DMS153 (cell line): ENCODE data around the gene PGAM2.

Source experiments
- DNase-seq: peaks from one replicate; lab custom pipeline; 2025; lab: John Stamatoyannopoulos, UW

Gene PGAM2

DNA sequence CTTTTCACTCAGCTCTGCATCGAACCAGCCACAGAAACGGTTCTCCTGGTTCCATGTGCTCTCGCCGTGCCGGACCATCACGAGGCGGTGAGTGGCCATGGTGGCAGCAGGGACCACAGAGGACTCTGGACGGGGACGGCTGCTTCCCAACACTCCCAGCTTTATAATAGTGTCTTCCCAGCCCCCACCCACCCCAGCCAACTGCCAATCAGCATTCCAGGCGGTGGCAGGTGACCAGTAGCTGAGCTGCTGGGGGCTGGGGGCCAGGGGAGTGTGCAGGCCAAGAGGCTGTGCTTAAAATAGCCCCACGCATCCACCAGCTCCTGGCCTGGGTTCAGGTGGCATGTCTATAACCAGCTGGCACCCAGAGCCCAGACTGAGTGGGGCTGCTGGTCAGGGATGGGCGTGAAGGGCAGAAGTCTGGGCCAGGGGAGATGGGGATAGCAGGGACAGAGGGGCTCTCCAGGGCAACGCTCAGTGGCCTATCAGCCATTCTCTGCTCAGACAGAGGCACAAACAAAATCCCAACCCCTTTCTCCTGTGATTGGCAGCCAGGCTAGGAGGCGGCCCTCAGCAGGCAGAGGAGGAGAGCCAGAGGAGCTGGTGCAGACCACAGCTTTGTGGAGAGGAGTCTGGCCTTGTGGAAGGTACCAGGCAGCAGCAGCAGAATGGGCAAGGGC lies at the start of gene PGAM2:
Gene PGAM2 (minus strand): TSS at position 137 of the 680 bp plus-strand sequence. CDS start 38 bp downstream, at position 99.
- DNase-seq = no peak

DNA sequence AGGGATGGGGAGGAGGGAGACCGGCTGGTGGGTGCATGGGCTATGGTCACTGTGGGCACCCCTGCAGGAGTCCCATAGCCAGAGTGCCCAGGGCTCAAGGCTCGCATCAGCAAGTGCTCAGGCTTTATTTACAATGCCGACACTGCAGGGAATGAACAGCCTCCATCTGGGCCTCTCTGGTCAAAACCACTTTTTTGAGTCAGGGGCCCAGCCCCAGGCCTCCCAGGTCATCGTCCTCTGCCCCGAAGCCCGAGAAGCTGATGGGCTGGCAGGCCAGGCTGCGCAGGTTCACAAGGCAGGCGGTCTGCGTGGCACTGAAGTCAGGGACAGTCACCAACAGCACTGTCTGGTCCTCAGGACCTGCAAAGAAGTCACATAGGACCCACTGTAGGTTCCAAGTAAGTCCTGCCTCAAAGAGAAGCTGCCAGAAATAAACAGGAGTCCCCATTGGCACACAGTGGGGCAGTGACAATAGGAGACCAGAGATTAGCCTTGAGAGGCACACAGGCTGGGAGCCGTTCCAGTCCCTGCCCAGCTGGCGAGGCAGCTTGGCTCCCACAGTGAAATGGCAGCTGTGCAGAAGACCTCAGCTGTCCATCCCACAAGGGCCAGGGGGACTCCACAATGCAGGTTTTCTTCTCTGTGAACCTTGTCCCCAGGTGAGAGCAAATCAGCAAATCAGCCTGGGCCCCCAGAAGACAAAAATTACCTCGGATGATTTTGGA lies 49.4 kb upstream of the PGAM2 start:
- DNase-seq = no peak

DNA sequence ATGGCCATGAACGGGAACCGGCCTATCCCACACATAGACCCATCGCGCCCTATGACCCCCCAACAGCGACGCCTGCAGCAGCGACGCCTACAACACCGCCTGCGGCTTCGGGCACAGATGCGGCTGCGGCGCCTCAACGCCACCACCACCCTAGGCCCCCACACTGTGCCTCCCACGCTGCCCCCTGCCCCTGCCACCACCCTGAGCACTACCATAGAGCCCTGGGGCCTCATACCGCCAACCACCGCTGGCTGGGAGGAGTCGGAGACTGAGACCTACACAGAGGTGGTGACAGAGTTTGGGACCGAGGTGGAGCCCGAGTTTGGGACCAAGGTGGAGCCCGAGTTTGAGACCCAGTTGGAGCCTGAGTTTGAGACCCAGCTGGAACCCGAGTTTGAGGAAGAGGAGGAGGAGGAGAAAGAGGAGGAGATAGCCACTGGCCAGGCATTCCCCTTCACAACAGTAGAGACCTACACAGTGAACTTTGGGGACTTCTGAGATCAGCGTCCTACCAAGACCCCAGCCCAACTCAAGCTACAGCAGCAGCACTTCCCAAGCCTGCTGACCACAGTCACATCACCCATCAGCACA lies 48.5 kb upstream of the PGAM2 start:
- no peak for DNase-seq

DNA sequence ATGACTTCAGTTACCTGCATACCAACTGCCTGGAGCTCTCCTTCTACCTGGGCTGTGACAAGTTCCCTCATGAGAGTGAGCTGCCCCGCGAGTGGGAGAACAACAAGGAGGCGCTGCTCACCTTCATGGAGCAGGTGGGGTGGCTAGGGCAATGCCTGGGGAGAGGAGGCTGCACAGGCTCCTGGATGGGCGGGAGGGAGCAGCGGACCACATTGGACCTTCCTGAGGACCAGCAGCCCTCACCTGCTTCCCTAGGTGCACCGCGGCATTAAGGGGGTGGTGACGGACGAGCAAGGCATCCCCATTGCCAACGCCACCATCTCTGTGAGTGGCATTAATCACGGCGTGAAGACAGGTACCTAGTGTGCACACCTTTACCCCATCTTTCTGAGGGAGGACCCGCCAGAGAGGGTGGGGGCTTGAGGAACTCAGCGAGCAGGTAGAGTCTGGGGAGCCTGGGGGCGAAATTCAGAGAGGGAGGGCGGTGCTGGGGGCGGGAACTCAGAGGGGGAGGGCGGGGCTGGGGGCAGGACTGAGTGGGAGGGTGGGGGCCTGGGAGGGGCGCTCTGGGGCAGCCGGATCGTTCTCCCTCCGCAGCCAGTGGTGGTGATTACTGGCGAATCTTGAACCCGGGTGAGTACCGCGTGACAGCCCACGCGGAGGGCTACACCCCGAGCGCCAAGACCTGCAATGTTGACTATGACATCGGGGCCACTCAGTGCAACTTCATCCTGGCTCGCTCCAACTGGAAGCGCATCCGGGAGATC lies 47.8 kb upstream of the PGAM2 start:
- peak; percentile 54 for DNase-seq

DNA sequence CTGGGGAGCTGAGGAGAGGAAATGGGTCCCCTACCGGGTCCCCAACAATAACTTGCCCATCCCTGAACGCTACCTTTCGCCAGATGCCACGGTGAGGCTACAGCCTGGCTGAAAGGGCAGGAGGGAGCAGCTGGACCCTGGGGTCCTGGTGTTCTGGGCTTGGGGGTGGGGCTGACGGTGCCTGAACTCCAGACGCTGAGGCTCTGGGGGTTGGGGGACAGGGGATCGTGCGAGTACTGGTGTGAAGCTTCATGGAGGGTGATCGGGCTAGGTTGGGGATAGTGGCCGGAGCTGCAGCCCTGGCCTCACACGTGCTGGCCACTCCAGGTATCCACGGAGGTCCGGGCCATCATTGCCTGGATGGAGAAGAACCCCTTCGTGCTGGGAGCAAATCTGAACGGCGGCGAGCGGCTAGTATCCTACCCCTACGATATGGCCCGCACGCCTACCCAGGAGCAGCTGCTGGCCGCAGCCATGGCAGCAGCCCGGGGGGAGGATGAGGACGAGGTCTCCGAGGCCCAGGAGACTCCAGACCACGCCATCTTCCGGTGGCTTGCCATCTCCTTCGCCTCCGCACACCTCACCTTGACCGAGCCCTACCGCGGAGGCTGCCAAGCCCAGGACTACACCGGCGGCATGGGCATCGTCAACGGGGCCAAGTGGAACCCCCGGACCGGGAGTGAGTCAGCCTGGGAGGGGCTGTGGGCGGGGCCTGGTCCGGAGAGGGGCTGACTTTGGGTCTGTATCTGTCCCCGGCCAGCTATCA lies 47.0 kb upstream of the PGAM2 start:
- peak; percentile 54 for DNase-seq

DNA sequence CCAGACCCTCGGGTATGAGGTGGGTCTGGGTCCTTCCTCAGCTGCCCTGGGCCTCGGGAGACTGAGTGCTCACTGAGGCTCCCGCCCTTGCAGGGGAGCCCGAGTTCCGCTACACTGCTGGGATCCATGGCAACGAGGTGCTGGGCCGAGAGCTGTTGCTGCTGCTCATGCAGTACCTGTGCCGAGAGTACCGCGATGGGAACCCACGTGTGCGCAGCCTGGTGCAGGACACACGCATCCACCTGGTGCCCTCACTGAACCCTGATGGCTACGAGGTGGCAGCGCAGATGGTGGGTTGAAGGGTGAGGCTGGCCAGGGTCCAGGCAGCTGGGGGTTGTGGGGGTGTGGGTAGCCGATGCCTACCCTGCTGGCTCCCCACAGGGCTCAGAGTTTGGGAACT lies 46.4 kb upstream of the PGAM2 start:
- no peak for DNase-seq

DNA sequence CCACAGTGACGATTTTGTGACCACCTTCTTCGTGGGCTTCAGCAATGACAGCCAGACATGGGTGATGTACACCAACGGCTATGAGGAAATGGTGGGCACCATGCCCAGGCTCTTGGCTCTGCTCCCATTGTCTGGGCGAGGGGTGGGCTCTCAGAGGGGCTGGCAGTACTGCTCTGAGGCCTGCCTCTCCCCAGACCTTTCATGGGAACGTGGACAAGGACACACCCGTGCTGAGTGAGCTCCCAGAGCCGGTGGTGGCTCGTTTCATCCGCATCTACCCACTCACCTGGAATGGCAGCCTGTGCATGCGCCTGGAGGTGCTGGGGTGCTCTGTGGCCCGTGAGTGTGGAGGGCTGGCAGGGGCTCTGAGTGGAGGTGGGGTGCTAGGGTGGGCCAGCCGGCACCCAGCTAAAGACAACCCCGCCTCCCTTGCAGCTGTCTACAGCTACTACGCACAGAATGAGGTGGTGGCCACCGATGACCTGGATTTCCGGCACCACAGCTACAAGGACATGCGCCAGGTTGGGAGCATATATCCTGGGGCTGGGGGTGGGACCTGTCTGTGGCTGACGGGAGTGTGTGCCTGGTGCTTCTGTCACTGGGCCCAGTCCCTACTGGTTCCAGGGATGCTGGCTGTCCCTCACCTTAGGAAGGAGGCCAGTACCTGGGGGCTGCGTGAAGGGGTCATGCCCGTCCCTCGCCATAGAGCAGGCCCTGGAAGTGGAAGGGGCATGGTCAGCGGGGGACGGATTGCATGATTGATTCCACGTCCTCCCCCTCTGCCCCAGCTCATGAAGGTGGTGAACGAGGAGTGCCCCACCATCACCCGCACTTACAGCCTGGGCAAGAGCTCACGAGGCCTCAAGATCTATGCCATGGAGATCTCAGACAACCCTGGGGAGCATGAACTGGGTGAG lies 45.6 kb upstream of the PGAM2 start:
- no peak for DNase-seq

DNA sequence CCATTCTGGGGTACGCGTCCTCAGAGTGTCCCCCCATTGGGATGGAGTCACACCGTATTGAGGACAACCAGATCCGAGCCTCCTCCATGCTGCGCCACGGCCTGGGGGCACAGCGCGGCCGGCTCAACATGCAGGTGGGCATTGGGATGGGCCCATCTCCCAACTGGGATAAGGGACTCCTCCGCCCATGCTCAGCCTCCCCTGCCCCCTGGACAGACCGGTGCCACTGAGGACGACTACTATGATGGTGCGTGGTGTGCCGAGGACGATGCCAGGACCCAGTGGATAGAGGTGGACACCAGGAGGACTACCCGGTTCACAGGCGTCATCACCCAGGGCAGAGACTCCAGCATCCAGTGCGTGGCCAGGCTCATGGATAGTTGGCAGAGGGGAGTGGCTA lies 44.6 kb upstream of the PGAM2 start:
- DNase-seq = no peak

DNA sequence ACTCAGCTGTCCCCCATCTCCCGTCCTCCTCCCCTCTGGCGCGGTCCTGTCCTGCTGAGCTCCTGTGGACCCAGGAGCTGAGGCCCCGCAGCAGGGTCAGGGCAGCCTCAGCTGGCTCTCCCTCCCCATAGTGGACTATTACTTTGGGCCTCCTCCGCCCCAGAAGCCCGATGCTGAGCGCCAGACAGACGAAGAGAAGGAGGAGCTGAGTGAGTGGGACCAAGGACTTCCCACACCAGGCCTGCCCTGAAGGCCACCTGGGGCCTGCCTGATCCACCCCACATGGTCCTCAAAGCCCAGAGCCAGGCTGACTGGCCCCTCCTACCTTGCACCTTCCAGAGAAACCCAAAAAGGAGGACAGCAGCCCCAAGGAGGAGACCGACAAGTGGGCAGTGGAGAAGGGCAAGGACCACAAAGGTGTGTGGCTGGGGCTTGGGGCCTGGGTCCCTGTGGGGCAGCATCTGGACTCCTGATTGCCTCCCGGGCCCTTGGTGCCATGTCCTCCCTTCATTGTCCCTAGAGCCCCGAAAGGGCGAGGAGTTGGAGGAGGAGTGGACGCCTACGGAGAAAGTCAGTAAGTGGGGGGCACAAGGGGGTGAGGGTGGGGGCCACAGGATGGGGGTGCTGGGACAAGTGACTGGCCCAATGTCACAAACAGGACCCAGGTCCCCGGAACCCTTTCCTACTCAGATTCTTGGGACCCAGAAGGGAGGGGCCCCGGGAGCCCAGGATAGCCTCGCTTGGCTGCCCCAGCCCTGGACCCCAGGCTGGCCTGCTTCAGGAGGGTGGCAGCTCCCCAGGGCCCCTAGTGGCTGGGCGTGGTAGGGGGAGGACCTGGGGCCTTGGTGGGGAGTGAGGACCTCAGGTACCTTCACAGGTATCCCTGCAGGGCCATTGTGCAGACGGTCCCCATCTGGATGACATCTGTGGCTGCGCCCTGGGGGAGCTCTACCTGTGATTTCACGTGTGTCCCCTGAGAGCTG lies 43.7 kb upstream of the PGAM2 start:
- no peak for DNase-seq

DNA sequence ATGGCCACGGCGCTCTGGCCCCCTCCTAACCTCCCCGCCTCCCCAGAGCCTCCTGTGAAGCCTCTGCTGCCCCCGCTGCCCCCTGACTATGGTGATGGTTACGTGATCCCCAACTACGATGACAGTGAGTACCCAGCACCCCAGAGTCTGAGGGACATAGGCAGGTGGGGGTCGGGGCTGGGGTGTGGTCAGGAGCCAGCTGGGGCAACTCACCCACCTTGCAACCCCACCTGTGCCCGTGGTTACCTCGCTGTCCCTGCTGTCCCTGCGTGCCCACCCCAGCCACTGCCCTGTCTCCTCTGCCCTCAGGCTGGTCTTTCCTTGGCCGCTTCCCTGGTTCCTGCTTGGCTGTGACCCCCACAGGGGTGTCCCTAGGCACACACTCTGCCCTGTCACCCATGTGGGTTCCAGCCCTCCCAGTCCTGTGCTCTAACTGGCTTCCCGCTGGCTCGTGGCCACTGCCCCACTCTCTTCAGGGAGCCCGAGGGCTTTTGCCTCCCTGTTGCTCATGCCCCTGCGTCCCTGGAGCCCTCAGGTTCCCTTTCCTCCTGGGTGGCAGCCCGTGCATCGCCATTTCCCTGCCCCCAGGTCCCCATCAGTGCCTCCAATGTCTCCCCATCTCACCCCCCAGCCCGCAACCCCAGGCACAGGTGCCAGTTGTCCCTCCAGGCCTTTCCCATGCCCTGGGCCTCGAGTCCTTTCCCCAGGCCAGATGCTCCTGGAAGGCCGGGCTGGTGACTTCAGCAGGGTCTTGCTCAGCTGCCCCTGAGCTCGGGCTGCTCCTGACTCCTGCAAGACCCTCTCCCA lies 42.8 kb upstream of the PGAM2 start:
- no peak for DNase-seq

DNA sequence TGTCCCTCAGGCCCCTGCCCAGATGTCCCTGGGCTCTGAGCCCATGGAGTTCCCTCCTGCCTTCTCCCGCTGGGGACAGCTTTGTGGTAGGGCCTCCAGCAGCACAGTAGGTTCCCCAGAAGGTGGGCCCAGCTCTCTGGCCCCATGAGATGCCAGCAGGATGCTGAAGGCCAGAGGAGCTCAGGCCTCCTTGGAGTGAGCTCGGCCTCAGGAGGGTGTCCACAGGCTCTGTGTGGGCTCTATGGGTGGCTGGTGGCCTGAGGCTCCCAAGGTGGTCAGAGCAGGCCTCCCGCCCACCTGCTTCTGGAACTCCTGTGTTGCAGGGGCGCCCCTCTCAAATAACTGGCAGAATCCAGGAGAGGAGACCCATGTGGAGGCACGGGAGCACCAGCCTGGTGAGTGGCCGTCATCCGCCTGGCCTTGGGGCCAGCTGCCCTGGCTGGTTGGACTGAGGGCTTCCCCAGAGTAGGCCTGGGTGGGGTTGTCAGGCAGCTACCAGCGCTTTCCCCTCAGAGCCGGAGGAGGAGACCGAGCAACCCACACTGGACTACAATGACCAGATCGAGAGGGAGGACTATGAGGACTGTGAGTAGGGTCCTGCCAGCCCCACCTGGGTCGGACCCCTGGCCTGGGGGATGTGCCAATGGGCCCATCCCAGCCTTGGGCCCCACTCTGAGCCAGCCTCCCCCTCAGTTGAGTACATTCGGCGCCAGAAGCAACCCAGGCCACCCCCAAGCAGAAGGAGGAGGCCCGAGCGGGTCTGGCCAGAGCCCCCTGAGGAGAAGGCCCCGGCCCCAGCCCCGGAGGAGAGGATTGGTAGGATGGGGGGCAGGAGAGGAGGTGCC lies 42.0 kb upstream of the PGAM2 start:
- no peak for DNase-seq

DNA sequence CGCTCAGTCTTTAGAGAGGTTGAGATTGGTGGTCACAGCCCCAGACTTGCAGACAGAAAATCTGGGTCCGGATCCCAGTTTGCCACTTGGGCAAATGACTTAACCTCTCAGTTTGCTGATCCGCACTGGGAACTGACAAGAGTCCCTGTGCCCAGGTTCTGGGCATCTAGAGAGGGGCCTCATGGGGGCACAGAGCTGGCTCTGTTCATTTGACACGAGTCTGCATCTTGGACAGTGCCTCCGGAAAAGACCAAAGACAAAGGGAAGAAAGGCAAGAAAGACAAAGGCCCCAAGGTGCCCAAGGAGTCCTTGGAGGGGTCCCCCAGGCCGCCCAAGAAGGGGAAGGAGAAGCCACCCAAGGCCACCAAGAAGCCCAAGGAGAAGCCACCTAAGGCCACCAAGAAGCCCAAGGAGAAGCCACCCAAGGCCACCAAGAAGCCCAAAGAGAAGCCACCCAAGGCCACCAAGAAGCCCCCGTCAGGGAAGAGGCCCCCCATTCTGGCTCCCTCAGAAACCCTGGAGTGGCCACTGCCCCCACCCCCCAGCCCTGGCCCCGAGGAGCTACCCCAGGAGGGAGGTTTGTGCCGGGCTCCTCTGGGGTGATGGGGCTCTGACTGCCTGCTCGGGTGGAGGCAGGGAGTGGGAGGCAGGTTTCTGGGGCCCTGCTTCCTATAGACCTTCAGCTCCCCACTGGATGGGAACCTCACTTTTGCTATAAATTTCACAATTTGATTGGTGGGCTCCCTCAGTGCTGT lies 41.1 kb upstream of the PGAM2 start:
- DNase-seq = no peak

DNA sequence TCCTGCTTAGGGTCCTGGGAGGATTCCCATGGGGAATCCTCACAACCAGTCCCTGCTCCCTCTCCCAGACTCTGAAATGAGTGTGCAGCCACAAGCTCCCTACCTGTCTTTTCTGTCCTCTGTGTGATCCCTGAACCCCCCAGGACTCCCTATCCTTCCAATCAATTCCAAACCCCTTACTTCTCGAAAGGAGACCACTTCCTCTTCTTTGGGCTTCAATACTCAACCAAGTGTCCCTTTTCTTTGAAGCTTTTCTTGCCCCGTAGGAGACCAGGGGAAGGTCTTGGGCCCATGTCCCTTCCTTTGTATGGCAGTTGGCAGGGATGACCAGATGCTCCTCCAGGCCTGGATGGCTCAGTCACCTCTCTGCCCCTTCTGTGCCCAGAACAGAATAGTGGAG lies 40.5 kb upstream of the PGAM2 start:
- DNase-seq = no peak

DNA sequence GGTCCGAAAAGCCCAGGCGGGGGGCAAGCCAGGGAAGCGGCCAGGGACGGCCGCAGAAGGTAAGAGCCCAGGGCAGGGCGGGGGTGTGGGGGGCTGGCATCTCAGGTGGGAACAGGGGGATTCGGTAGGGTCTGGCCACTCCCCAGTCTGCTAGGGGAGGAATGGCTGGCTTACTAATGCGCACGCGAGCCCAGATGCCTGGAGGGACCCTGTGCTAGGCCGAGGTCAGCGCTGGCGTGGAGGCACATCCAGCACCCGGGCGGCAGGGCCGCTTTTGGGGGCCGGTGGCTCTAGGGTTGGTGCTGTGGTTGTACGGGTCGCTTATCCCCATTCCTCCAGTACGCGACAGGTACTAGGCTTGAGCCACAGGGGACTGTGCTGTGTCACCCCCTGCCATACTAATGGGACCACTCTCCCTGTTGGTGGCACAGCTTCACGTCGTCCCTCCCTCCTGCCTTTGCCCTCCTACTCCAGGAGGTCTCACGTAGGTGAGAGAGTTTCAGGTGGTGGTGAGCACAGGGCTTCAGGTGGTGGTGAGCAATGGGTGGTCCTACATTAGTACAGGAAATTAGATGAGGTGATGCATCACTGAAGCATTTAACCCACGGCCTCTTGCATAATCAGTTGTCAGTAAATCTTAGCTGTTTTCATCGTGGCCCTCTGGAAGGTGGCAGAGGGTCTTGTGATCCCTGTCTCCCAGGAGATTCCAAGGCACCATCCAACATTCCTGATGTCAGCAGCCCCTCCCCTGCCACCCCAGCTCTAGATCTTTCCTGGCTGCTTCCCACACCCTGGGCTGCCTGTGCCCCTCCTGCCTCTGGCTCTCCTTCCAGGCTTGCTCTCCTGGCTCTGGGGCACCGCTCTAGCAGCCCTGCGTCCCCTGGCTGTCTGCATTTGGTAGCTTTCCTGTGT lies 39.7 kb upstream of the PGAM2 start:
- no peak for DNase-seq

DNA sequence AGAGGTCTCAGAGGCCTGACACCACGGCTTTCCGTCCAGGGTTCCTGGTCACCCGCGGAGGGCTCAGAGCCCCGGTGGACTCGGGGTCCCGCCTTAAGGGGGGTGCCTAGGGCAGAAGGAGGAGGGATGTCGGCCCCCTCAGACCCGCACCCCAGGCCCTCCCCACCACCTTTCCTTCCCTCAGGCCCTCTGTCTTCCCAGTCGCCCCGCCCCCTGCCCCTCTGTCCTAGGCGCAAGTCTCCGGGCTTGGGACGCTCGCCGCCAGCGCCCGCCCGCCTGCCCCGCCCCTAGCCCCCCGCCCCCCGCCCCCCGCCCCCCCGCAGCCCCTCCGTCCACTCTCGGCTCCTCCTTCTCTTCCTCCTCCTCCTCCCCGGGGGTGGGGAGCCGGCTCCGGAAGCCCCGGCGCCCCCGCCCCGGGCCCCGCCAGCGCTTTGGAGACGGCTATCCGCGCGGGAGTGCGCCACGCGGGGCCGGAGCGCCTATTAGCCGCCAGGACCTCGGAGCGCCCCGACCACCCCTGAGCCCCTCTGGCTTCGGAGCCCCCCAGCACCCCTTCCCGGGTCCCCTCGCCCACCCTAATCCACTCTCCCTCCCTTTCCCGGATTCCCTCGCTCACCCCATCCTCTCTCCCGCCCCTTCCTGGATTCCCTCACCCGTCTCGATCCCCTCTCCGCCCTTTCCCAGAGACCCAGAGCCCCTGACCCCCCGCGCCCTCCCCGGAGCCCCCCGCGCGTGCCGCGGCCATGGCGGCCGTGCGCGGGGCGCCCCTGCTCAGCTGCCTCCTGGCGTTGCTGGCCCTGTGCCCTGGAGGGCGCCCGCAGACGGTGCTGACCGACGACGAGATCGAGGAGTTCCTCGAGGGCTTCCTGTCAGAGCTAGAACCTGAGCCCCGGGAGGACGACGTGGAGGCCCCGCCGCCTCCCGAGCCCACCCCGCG lies 38.8 kb upstream of the PGAM2 start, which contains the start of gene AEBP1:
Gene AEBP1 (plus strand): TSS at position 423 of the 937 bp plus-strand sequence. CDS start 321 bp downstream, at position 744.
- DNase-seq = no peak
